IMR-90 (cell line): ENCODE results near the gene GANC.

Experiments used
- POLR2A ChIP-seq: IDR thresholded peaks from 2 replicates; pipeline ENCODE4 v1.6.1; 2012; ENCODE audit warnings: mild to moderate bottlenecking, low read depth, low read length
- RAD21 ChIP-seq: IDR thresholded peaks from 2 replicates; pipeline ENCODE4 v1.6.1; 2012; ENCODE audit warnings: low read length, improper control_type of control experiment
- TF ChIP-seq, protein P1 (sequence below): conservative IDR thresholded peaks from 2 replicates; pipeline ENCODE4 v1.5.1; 2012; ENCODE audit warnings: mild to moderate bottlenecking, low read depth, low read length, improper control_type of control experiment

DNA sequence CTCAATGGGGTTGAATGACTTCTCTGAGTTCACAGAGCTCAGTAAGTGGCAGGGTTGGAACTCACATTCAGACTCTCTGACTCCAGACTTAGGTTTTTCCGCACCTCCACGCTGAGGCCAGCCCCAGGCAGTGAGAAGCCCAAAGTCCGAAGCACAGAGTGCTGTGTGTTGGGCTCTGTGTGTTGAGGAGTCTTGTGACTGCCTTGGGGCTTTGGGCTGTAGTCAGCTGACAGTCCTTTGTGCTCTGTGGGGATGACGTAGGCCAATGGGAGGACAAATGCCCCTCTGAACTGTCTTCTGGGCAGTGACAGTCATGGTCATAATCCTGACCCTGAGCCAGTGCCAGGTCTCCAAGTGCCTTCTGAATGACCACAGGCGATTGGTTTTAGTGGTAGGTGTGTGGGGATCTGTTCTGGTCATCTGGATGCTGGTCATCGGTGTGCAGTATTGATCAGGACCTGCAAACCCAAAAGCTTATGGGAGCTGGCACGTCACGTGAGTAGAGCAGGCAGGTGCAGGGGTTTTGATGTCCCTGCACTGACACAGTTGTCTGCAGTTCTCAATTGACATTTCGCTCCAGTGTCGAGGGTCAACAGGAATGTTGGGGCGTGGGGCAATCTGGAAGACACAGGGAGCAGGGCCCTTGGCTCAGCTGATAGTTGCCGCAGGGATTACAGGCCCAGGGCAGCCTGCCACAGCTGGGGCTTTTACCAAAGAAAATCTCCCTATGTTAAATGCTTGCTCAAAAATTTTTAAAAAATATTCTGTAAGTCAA lies 131.6 kb downstream of the GANC start:
- TF ChIP-seq POLR2A (no peak), RAD21 (no peak)
- TF ChIP-seq, protein P1, sequence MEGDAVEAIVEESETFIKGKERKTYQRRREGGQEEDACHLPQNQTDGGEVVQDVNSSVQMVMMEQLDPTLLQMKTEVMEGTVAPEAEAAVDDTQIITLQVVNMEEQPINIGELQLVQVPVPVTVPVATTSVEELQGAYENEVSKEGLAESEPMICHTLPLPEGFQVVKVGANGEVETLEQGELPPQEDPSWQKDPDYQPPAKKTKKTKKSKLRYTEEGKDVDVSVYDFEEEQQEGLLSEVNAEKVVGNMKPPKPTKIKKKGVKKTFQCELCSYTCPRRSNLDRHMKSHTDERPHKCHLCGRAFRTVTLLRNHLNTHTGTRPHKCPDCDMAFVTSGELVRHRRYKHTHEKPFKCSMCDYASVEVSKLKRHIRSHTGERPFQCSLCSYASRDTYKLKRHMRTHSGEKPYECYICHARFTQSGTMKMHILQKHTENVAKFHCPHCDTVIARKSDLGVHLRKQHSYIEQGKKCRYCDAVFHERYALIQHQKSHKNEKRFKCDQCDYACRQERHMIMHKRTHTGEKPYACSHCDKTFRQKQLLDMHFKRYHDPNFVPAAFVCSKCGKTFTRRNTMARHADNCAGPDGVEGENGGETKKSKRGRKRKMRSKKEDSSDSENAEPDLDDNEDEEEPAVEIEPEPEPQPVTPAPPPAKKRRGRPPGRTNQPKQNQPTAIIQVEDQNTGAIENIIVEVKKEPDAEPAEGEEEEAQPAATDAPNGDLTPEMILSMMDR: no peak
